Measurements from ENCODE around the gene SLC5A9. TPM values are rescaled to one million over a fixed set of nuclear protein-coding genes. Genes with fewer than 3 reads are reported as not detected.
"Not testable (repeated sequence)": the region's sequence is repeated elsewhere in the genome, so short reads cannot be mapped to it uniquely, and the experiment has no call there.

SLC5A9 gene
- polyA plus RNA-seq, 10 donors = 0.86 to 3.5 (median 1.6) TPM

GRCh38 chr1:48213462-48213861 is 9.1 kb upstream of the SLC5A9 start:
- DNase-seq = not testable (repeated sequence)

- DNase-seq = not testable (repeated sequence)
Observed at GRCh38 chr1:48214366-48214765, 8.2 kb upstream of the SLC5A9 start.

GRCh38 chr1:48214820-48215219 is 7.7 kb upstream of the SLC5A9 start:
- peak in 1 of 3 donors; percentile 16 for DNase-seq

GRCh38 chr1:48215222-48215621 is 7.3 kb upstream of the SLC5A9 start:
- DNase-seq = no peak

- DNase-seq = no peak
Observed at GRCh38 chr1:48215889-48216288, 6.6 kb upstream of the SLC5A9 start.

- DNase-seq = no peak
Observed at GRCh38 chr1:48216313-48216712, 6.2 kb upstream of the SLC5A9 start.

- DNase-seq = no peak
Observed at GRCh38 chr1:48216941-48217340, 5.6 kb upstream of the SLC5A9 start.

- no peak for DNase-seq
Observed at GRCh38 chr1:48217856-48218255, 4.7 kb upstream of the SLC5A9 start.

- DNase-seq = no peak
Observed at GRCh38 chr1:48219803-48220202, 2.7 kb upstream of the SLC5A9 start.

GRCh38 chr1:48221122-48221521 is 1.4 kb upstream of the SLC5A9 start:
- DNase-seq = no peak

GRCh38 chr1:48221657-48222056 is 859 bp upstream of the SLC5A9 start:
- DNase-seq = no peak

- DNase-seq = no peak
Observed at GRCh38 chr1:48223366-48224240, 1.1 kb downstream of the SLC5A9 start.

GRCh38 chr1:48224791-48225190 is 2.3 kb downstream of the SLC5A9 start:
- no peak for DNase-seq

GRCh38 chr1:48225579-48225978 is 3.1 kb downstream of the SLC5A9 start:
- no peak for DNase-seq

- DNase-seq = no peak
Observed at GRCh38 chr1:48227165-48228013, 4.9 kb downstream of the SLC5A9 start.

GRCh38 chr1:48228156-48228555 is 5.6 kb downstream of the SLC5A9 start:
- DNase-seq = no peak

- no peak for DNase-seq
Observed at GRCh38 chr1:48229317-48229716, 6.8 kb downstream of the SLC5A9 start.

GRCh38 chr1:48230236-48230635 is 7.7 kb downstream of the SLC5A9 start:
- DNase-seq = no peak

GRCh38 chr1:48232722-48233121 is 10.2 kb downstream of the SLC5A9 start:
- DNase-seq = no peak

GRCh38 chr1:48233666-48234485 is 11.4 kb downstream of the SLC5A9 start:
- DNase-seq = no peak

GRCh38 chr1:48235652-48236051 is 13.1 kb downstream of the SLC5A9 start:
- no peak for DNase-seq
